K562 (cell line): Measurements from ENCODE around the gene LRRC7. TPM values are rescaled to one million over a fixed set of nuclear protein-coding genes. Genes with fewer than 3 reads are reported as not detected.

Experiments used
- ATAC-seq: fragments of 200-7000 bp; cut with Tn5 transposase; 3 replicates; pipeline ENCODE4 v1.9.1; 2020; ENCODE audit warnings: moderate library complexity
- BruUV-seq: library from RNA; stranded (reverse); fragments of 400-500 nt; replicated peaks from 2 replicates; lab custom pipeline; 2021; lab: Mats Ljungman, UMichigan
- CTCF ChIA-PET: fragments of 300-600 bp; formaldehyde crosslinking; extraction: SDS; loops from one replicate; lab custom pipeline; 2021; ENCODE audit warnings: low intra/inter-chr PET ratio; lab: Yijun Ruan, JAX
- POLR2A ChIA-PET: fragments of 300-600, 350-650 bp; sonication (Branson Sonifier 250); formaldehyde crosslinking; extraction: SDS; loops from one replicate; lab custom pipeline; 2021; ENCODE audit warnings: antibody characterized with exemption, inconsistent platforms; lab: Yijun Ruan, JAX
- DNase-seq, 4 experiments: peaks; one replicate each; pipeline versions ENCODE4 v3.0.0 to v3.0.0-alpha.2; 2011 to 2018; ENCODE audit warnings: low spot score in 3 of 4, mixed read lengths in 3 of 4; ENCODE audit errors: extremely low read depth in 1 of 4
- FAIRE-seq: peaks from 2 replicates; lab custom pipeline; 2011; peaks lifted over from hg19 to GRCh38; lab: Jason Lieb, UNC
- H2AFZ ChIP-seq: 2 replicates; pipeline ENCODE4 v1.6.0; 2011; ENCODE audit warnings: low read depth, low read length, control low read depth, inconsistent platforms
- H3K27ac ChIP-seq: fragments of 200-600 bp; 3 replicates; pipeline ENCODE4 v1.8.0; 2011; ENCODE audit warnings: low read depth, mild to moderate bottlenecking, control low read depth, inconsistent platforms, low read length, moderate library complexity, mixed read lengths; ENCODE audit errors: extremely low read depth
- H3K27me3 ChIP-seq, 2 experiments: fragments of 300-600 bp in 1 of 2; 2 replicates in 1 of 2; 3 replicates in 1 of 2; pipeline versions ENCODE4 v1.6.0 to v1.8.0; 2011; ENCODE audit warnings: inconsistent platforms in 2 of 2, low read length in 2 of 2, mild to moderate bottlenecking in 1 of 2, mixed read lengths in 1 of 2, moderate library complexity in 1 of 2; ENCODE audit not compliant: control insufficient read depth in 2 of 2, insufficient read depth in 2 of 2
- H3K36me3 ChIP-seq: fragments of 300-600 bp; 3 replicates; pipeline ENCODE4 v1.8.0; 2011; ENCODE audit warnings: mild to moderate bottlenecking, low read length, inconsistent platforms; ENCODE audit not compliant: control insufficient read depth, insufficient read depth
- H3K4me1 ChIP-seq, 2 experiments: fragments of 200-600 bp in 1 of 2; replicated peaks in 1 of 2; 2 replicates in 1 of 2; 3 replicates in 1 of 2; pipeline versions ENCODE4 v1.5.1 to v1.8.0; 2011; ENCODE audit warnings: inconsistent platforms in 2 of 2, low read length in 2 of 2, mild to moderate bottlenecking in 1 of 2, mixed read lengths in 1 of 2, moderate library complexity in 1 of 2; ENCODE audit not compliant: control insufficient read depth in 2 of 2, insufficient read depth in 2 of 2
- H3K4me2 ChIP-seq: 2 replicates; pipeline ENCODE4 v1.6.1; 2011; ENCODE audit warnings: low read length, control low read depth, inconsistent platforms, mixed read lengths; ENCODE audit not compliant: insufficient read depth
- H3K4me3 ChIP-seq: fragments of 200-600 bp; sonication (generic), shearing (Covaris generic); 2 replicates; pipeline ENCODE4 v1.5.1; 2016; ENCODE audit warnings: control low read depth, inconsistent platforms
- H3K79me2 ChIP-seq: fragments of 200-600 bp; 3 replicates; pipeline ENCODE4 v1.8.0; 2011; ENCODE audit warnings: low read length, inconsistent platforms; ENCODE audit not compliant: control insufficient read depth, insufficient read depth
- H3K9ac ChIP-seq, 2 experiments: 2 replicates each; pipeline versions ENCODE4 v1.6.0 to v1.6.1; 2011; ENCODE audit warnings: low read depth in 2 of 2, low read length in 2 of 2, control low read depth in 1 of 2, inconsistent platforms in 1 of 2, mild to moderate bottlenecking in 1 of 2, mixed read lengths in 1 of 2; ENCODE audit not compliant: insufficient read depth in 1 of 2
- H3K9me1 ChIP-seq: one replicate; pipeline ENCODE4 v1.6.0; 2011; ENCODE audit warnings: inconsistent platforms, mild to moderate bottlenecking, low read length, moderate library complexity; ENCODE audit not compliant: control insufficient read depth, insufficient read depth
- H3K9me3 ChIP-seq: replicated peaks from 2 replicates; pipeline ENCODE4 v1.5.1; 2011; ENCODE audit warnings: low read depth, low read length, inconsistent platforms; ENCODE audit not compliant: control insufficient read depth, insufficient read depth
- H4K20me1 ChIP-seq: replicated peaks from 2 replicates; pipeline ENCODE4 v1.6.1; 2011; ENCODE audit warnings: low read length, inconsistent platforms, mixed read lengths; ENCODE audit not compliant: control insufficient read depth, insufficient read depth
- CBFA2T2 ChIP-seq: fragments of 450-650 bp; conservative IDR thresholded peaks from 2 replicates; pipeline ENCODE4 v1.6.1; 2017; ENCODE audit warnings: mild to moderate bottlenecking
- HMBOX1 ChIP-seq: sonication (generic); IDR thresholded peaks from 2 replicates; pipeline ENCODE4 v1.6.1; 2016
- KLF16 ChIP-seq: IDR thresholded peaks from 2 replicates; pipeline ENCODE4 v1.6.1; 2016; ENCODE audit warnings: antibody characterized with exemption
- POLR2H ChIP-seq: IDR thresholded peaks from 2 replicates; pipeline ENCODE4 v1.6.1; 2016; ENCODE audit warnings: missing genetic modification characterization, low read depth, mild to moderate bottlenecking, control low read depth, missing compliant biosample characterization, moderate library complexity
- RBBP5 ChIP-seq: fragments of 200-600 bp; sonication (generic); IDR thresholded peaks from 2 replicates; pipeline ENCODE4 v1.6.1; 2012; ENCODE audit warnings: borderline replicate concordance, mild to moderate bottlenecking, low read length, control low read depth, inconsistent platforms; ENCODE audit not compliant: insufficient read depth, poor library complexity, severe bottlenecking
- RBM15 ChIP-seq: fragments of 200-400 bp; formaldehyde crosslinking; IDR thresholded peaks from 2 replicates; pipeline ENCODE4 v1.6.1; 2018; ENCODE audit warnings: mild to moderate bottlenecking, low read length, moderate library complexity; ENCODE audit not compliant: insufficient read depth
- TARDBP ChIP-seq: fragments of 450-650 bp; IDR thresholded peaks from 2 replicates; pipeline ENCODE4 v1.6.1; 2016
- ZBTB5 ChIP-seq: fragments of 450-650 bp; IDR thresholded peaks from 2 replicates; pipeline ENCODE4 v1.6.1; 2017; ENCODE audit warnings: antibody characterized with exemption
- ZFX ChIP-seq: sonication (generic); formaldehyde crosslinking; IDR thresholded peaks from 2 replicates; pipeline ENCODE4 v1.8.0; 2022; ENCODE audit warnings: mild to moderate bottlenecking, missing genetic modification reagents, moderate library complexity
- ZKSCAN8 ChIP-seq: fragments of 200-800 bp; sonication (Bioruptor generic); IDR thresholded peaks from 2 replicates; pipeline ENCODE4 v1.6.1; 2016; ENCODE audit warnings: missing genetic modification characterization, missing compliant biosample characterization
- ZNF217 ChIP-seq: sonication (generic); formaldehyde crosslinking; IDR thresholded peaks from 2 replicates; pipeline ENCODE4 v1.8.0; 2022; ENCODE audit warnings: mild to moderate bottlenecking, missing genetic modification reagents
- ZNF224 ChIP-seq: sonication (generic); formaldehyde crosslinking; IDR thresholded peaks from 2 replicates; pipeline ENCODE4 v1.8.0; 2022; ENCODE audit warnings: mild to moderate bottlenecking, missing genetic modification reagents
- ZNF232 ChIP-seq: sonication (generic); formaldehyde crosslinking; IDR thresholded peaks from 2 replicates; pipeline ENCODE4 v1.8.0; 2022; ENCODE audit warnings: mild to moderate bottlenecking, missing genetic modification reagents
- WGBS: fragments of 100-300 bp; shearing (Covaris generic); methylation state at CpG from one replicate; pipeline ENCODE4 v1.1.6; 2016; ENCODE audit warnings: low coverage, mixed read lengths; ENCODE audit not compliant: insufficient coverage; ENCODE audit errors: missing lambda C conversion rate; 5-methylcytosine and 5-hydroxymethylcytosine counted together
- in situ Hi-C: fragments of 300-500 bp; cut with MboI; formaldehyde crosslinking; loops from 4 replicates; pipeline ENCODE4 v1.15.0; 2018; ENCODE audit warnings: inconsistent platforms, mixed read lengths
- intact Hi-C: fragments of 100-400 bp; cut with micrococcal nuclease; formaldehyde crosslinking; loops from 2 replicates; pipeline ENCODE4 v1.14.2; 2022
- polyA plus RNA-seq, 8 experiments: library from polyadenylated mRNA; depleted of rRNA in 4 of 8; stranded (reverse) in 5 of 8; unstranded in 3 of 8; fragments of >200 nt; fragmentation: Nextera tagmentation in 2 of 8; fragmentation: Illumina TruSeq in 1 of 8; extraction: Ambion mirVana in 2 of 8; extraction: Trizol in 1 of 8; gene quantifications; 2 replicates each; pipeline versions ENCODE4 v1.2.1 to v1.2.3, GENCODE V29; 2011 to 2014; ENCODE audit warnings: inconsistent platforms in 1 of 8, missing spikeins in 1 of 8
- total RNA-seq, 7 experiments: library from RNA; depleted of rRNA in 6 of 7; stranded (reverse); fragments of >200 nt in 6 of 7; fragmentation: Illumina TruSeq in 2 of 7; extraction: Trizol in 2 of 7; gene quantifications; 2 replicates each; pipeline versions ENCODE4 v1.2.1 to v1.2.3, GENCODE V29; 2011 to 2021; ENCODE audit warnings: low replicate concordance in 1 of 7
- TF ChIP-seq, protein P1 (sequence below): fragments of 450-650 bp; IDR thresholded peaks from 2 replicates; pipeline ENCODE4 v1.7.1; 2018; ENCODE audit warnings: mild to moderate bottlenecking, low read depth; ENCODE audit not compliant: partially characterized antibody

Gene LRRC7
- total and polyA plus RNA-seq, 9 of the 15 experiments (the other 6 are each of a cell fraction or from before 2014, with no cell fraction given), result 0.09 to 0.94 (median 0.49) TPM

DNA sequence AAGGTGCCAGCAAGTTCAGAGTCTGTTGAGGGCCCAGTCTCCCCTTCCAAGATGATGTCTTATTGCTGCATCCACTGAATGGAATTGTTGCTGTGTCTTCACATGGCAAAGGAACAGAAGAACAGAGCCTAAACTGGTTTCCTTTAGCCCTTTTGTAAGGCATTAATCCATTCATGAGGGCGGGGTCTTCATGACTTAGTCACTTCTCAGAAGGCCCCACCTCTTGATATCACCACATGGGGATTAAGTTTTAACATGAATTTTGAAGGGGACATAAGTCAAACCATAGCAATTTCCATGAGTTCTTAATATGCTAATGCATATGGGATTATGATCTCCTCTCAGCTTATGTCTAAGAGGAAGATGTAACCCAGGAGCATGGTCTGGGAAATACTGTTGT is 182.9 kb downstream of the LRRC7 start:
- Histone ChIP-seq H4K20me1 (no peaks in the 10 kb centered on the region), H3K36me3 (no peaks in the 10 kb centered on the region), H3K27me3 (no peaks in the 10 kb centered on the region), H3K4me1 (no peaks in the 10 kb centered on the region), H3K27ac (no peak overlapping the region), H3K4me3 (no peak overlapping the region), H3K4me2 (no peak overlapping the region), H3K9ac (no peak overlapping the region), H3K9me3 (no peaks in the 10 kb centered on the region), H2AFZ (no peak overlapping the region), H3K79me2 (no peaks in the 10 kb centered on the region), H3K9me1 (no peaks in the 10 kb centered on the region)
- FAIRE-seq, result no peak
- no peak for ATAC-seq
- BruUV-seq, result no TSS peak
- intact Hi-C loops (no loop called here), in situ Hi-C loops (no loop called here)
- no peak for TF ChIP-seq ZNF217 (CRISPR knock-in tag)
- TF ChIP-seq KLF16, result no peak
- TF ChIP-seq, protein P1, sequence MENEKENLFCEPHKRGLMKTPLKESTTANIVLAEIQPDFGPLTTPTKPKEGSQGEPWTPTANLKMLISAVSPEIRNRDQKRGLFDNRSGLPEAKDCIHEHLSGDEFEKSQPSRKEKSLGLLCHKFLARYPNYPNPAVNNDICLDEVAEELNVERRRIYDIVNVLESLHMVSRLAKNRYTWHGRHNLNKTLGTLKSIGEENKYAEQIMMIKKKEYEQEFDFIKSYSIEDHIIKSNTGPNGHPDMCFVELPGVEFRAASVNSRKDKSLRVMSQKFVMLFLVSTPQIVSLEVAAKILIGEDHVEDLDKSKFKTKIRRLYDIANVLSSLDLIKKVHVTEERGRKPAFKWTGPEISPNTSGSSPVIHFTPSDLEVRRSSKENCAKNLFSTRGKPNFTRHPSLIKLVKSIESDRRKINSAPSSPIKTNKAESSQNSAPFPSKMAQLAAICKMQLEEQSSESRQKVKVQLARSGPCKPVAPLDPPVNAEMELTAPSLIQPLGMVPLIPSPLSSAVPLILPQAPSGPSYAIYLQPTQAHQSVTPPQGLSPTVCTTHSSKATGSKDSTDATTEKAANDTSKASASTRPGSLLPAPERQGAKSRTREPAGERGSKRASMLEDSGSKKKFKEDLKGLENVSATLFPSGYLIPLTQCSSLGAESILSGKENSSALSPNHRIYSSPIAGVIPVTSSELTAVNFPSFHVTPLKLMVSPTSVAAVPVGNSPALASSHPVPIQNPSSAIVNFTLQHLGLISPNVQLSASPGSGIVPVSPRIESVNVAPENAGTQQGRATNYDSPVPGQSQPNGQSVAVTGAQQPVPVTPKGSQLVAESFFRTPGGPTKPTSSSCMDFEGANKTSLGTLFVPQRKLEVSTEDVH, result no peak
- TF ChIP-seq HMBOX1, result no peak
- TF ChIP-seq ZNF224 (CRISPR knock-in tag), result no peak
- TF ChIP-seq ZNF232 (CRISPR knock-in tag), result no peak
- no peak for TF ChIP-seq ZKSCAN8
- TF ChIP-seq RBBP5, result no peak
- TF ChIP-seq POLR2H, result no peak
- no peak for TF ChIP-seq RBM15
- no peak for TF ChIP-seq CBFA2T2
- no peak for TF ChIP-seq ZBTB5
- no peak for TF ChIP-seq TARDBP
- TF ChIP-seq ZFX, result no peak
- CTCF ChIA-PET, result no interaction called here
- no peak for DNase-seq
- POLR2A ChIA-PET, result no interaction called here
- WGBS, result 0% methylated on average over 1 of the region's 1 CpG
